Astrocyte (in vitro differentiated cells and primary cell): ENCODE results near the gene SH2D4B. TPM values are rescaled to one million over a fixed set of nuclear protein-coding genes. Genes with fewer than 3 reads are reported as not detected.

Experiments
- DNase-seq: peaks from one replicate; pipeline ENCODE4 v3.0.0-alpha.2; 2010; ENCODE audit warnings: low read depth
- FAIRE-seq: peaks from 2 replicates; lab custom pipeline; 2011; peaks lifted over from hg19 to GRCh38; lab: Jason Lieb, UNC
- H2AFZ ChIP-seq: 2 replicates; pipeline ENCODE4 v1.6.0; 2012; ENCODE audit warnings: low read depth, low read length, inconsistent platforms
- H3K27ac ChIP-seq: 2 replicates; pipeline ENCODE4 v1.5.1; 2011; ENCODE audit warnings: low read depth, low read length, inconsistent platforms
- H3K27me3 ChIP-seq: 2 replicates; pipeline ENCODE4 v1.6.0; 2011; ENCODE audit warnings: low read length, inconsistent platforms; ENCODE audit not compliant: insufficient read depth
- H3K36me3 ChIP-seq: 2 replicates; pipeline ENCODE4 v1.5.1; 2011; ENCODE audit warnings: low read length, inconsistent platforms; ENCODE audit not compliant: insufficient read depth
- H3K4me1 ChIP-seq: 2 replicates; pipeline ENCODE4 v1.5.1; 2011; ENCODE audit warnings: low read length, inconsistent platforms; ENCODE audit not compliant: insufficient read depth
- H3K4me2 ChIP-seq: 2 replicates; pipeline ENCODE4 v1.6.0; 2012; ENCODE audit warnings: low read length, inconsistent platforms
- H3K4me3 ChIP-seq: 2 replicates; pipeline ENCODE4 v1.5.1; 2011; ENCODE audit warnings: low read depth, mild to moderate bottlenecking, low read length, inconsistent platforms; ENCODE audit not compliant: insufficient read depth
- H3K79me2 ChIP-seq: 2 replicates; pipeline ENCODE4 v1.6.0; 2012; ENCODE audit warnings: mild to moderate bottlenecking, low read length, inconsistent platforms; ENCODE audit not compliant: insufficient read depth
- H3K9ac ChIP-seq: 2 replicates; pipeline ENCODE4 v1.6.0; 2012; ENCODE audit warnings: mild to moderate bottlenecking, low read length, inconsistent platforms
- H3K9me3 ChIP-seq: 2 replicates; pipeline ENCODE4 v1.5.1; 2012; ENCODE audit warnings: low read depth, mild to moderate bottlenecking, low read length, inconsistent platforms; ENCODE audit not compliant: insufficient read depth
- H4K20me1 ChIP-seq: 2 replicates; pipeline ENCODE4 v1.6.0; 2012; ENCODE audit warnings: low read length, inconsistent platforms; ENCODE audit not compliant: insufficient read depth
- H3K27ac Mint-ChIP-seq: one replicate; pipeline ENCODE4 v1.8.0; 2021; ENCODE audit warnings: mild to moderate bottlenecking, mixed read lengths; ENCODE audit not compliant: unreplicated experiment
- H3K27me3 Mint-ChIP-seq: one replicate; pipeline ENCODE4 v1.8.0; 2021; ENCODE audit warnings: low read depth, mixed read lengths; ENCODE audit not compliant: unreplicated experiment
- H3K36me3 Mint-ChIP-seq: one replicate; pipeline ENCODE4 v1.8.0; 2021; ENCODE audit warnings: low read depth, mixed read lengths; ENCODE audit not compliant: unreplicated experiment
- H3K4me1 Mint-ChIP-seq: one replicate; pipeline ENCODE4 v1.8.0; 2021; ENCODE audit warnings: low read depth, mixed read lengths; ENCODE audit not compliant: unreplicated experiment
- H3K4me3 Mint-ChIP-seq: one replicate; pipeline ENCODE4 v1.8.0; 2021; ENCODE audit warnings: mild to moderate bottlenecking, moderate library complexity, mixed read lengths; ENCODE audit not compliant: unreplicated experiment
- H3K9me3 Mint-ChIP-seq: one replicate; pipeline ENCODE4 v1.8.0; 2021; ENCODE audit warnings: mild to moderate bottlenecking, mixed read lengths; ENCODE audit not compliant: unreplicated experiment
- EZH2 ChIP-seq: IDR thresholded peaks from 2 replicates; pipeline ENCODE4 v1.6.1; 2012; ENCODE audit warnings: mild to moderate bottlenecking, low read length, inconsistent platforms; ENCODE audit not compliant: insufficient read depth
- total RNA-seq: library from RNA; stranded (reverse); gene quantifications from 2 replicates; pipeline ENCODE4 v1.2.1, GENCODE V29; 2021
- TF ChIP-seq, protein P1 (sequence below): IDR thresholded peaks from 2 replicates; pipeline ENCODE4 v1.5.1; 2011; ENCODE audit warnings: low read depth, mild to moderate bottlenecking, inconsistent platforms, low read length, moderate library complexity; ENCODE audit not compliant: insufficient read depth

The SH2D4B gene
- total RNA-seq, 1 donor from 2014 or later = 0.07 TPM

DNA sequence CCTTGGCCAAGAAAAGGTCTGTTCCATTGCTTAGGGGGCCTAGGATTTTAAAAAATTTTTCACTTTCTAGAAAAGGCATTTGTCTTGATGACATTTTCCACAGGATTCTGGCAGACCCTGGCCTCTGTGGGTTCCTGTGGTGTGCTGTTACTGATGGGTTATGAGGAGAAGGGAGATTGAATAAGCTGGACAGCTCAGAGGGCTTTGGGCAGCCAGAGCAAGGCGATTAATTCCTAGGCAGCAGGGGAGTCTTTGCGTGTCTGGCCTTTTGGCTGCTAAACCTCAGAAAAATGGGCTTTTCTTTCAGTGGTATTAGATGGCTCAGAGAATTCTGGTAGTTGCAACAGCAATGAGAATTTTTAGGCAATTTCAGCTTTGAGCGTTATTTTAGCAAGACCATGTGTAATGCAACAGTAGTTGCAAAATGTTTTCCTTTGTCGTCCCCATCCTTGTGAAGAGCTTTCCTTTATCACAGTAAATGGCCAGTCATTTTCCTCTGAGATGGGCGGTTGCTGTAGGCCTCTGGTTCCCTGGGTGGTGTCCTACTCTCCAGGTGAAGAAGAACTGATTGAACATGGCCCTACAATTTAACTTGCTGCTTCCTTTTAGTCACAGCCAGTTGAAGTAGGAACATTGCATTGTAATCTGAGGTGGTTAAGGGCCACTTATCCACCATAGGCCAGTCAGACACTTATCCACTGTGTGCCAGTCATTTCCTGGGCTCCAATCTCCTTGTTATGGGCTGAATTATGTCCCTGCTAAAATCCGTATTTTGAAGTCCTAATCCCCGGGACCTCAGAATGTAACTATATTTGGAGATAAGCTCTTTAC is 43.2 kb downstream of the SH2D4B start:
- Histone ChIP-seq H4K20me1 (no peaks in the 10 kb centered on the region), H3K79me2 (no peaks in the 10 kb centered on the region), H3K9ac (no peak overlapping the region), H3K27me3 (no peaks in the 10 kb centered on the region), H3K27ac (no peak overlapping the region), H3K4me3 (no peak overlapping the region), H3K9me3 (no peaks in the 10 kb centered on the region), H3K36me3 (no peaks in the 10 kb centered on the region), H3K4me1 (no peaks in the 10 kb centered on the region), H2AFZ (no peak overlapping the region), H3K4me2 (no peak overlapping the region)
- Mint-ChIP-seq H3K36me3 (no peaks in the 10 kb centered on the region), H3K27me3 (peaks cover 28% of the 10 kb centered on the region), H3K27ac (no peak overlapping the region), H3K4me1 (no peaks in the 10 kb centered on the region), H3K9me3 (no peaks in the 10 kb centered on the region), H3K4me3 (no peak overlapping the region)
- TF ChIP-seq EZH2 = no peak
- DNase-seq (no peak), FAIRE-seq (no peak)

DNA sequence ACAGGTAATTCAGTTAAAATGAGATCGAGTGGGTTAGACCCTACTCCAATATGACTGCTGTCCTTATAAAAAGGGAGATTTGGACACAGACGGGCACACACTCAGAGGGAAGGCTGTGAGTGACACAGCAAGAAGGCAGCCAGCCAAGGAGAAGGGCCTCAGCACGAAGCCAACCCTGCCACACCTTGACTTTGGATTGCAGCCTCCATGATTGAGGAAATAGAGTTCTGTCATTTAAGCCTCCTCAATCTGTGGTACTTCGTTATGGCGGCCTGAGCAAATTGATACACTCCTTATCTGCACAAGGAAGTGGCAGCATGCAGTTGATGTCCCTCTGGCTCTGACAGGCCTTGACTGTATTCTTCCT is 43.8 kb downstream of the SH2D4B start:
- Histone ChIP-seq H3K27me3 (no peaks in the 10 kb centered on the region), H3K4me2 (no peak overlapping the region), H3K4me1 (no peaks in the 10 kb centered on the region), H4K20me1 (no peaks in the 10 kb centered on the region), H3K4me3 (no peak overlapping the region), H3K27ac (no peak overlapping the region), H3K9ac (no peak overlapping the region), H3K9me3 (no peaks in the 10 kb centered on the region), H3K36me3 (no peaks in the 10 kb centered on the region), H3K79me2 (no peaks in the 10 kb centered on the region), H2AFZ (no peak overlapping the region)
- Mint-ChIP-seq H3K36me3 (no peaks in the 10 kb centered on the region), H3K4me3 (no peak overlapping the region), H3K9me3 (no peaks in the 10 kb centered on the region), H3K4me1 (no peaks in the 10 kb centered on the region), H3K27ac (no peak overlapping the region), H3K27me3 (peaks cover 28% of the 10 kb centered on the region)
- DNase-seq (no peak), FAIRE-seq (no peak)
- TF ChIP-seq EZH2 = no peak
- TF ChIP-seq, protein P1, sequence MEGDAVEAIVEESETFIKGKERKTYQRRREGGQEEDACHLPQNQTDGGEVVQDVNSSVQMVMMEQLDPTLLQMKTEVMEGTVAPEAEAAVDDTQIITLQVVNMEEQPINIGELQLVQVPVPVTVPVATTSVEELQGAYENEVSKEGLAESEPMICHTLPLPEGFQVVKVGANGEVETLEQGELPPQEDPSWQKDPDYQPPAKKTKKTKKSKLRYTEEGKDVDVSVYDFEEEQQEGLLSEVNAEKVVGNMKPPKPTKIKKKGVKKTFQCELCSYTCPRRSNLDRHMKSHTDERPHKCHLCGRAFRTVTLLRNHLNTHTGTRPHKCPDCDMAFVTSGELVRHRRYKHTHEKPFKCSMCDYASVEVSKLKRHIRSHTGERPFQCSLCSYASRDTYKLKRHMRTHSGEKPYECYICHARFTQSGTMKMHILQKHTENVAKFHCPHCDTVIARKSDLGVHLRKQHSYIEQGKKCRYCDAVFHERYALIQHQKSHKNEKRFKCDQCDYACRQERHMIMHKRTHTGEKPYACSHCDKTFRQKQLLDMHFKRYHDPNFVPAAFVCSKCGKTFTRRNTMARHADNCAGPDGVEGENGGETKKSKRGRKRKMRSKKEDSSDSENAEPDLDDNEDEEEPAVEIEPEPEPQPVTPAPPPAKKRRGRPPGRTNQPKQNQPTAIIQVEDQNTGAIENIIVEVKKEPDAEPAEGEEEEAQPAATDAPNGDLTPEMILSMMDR = no peak

DNA sequence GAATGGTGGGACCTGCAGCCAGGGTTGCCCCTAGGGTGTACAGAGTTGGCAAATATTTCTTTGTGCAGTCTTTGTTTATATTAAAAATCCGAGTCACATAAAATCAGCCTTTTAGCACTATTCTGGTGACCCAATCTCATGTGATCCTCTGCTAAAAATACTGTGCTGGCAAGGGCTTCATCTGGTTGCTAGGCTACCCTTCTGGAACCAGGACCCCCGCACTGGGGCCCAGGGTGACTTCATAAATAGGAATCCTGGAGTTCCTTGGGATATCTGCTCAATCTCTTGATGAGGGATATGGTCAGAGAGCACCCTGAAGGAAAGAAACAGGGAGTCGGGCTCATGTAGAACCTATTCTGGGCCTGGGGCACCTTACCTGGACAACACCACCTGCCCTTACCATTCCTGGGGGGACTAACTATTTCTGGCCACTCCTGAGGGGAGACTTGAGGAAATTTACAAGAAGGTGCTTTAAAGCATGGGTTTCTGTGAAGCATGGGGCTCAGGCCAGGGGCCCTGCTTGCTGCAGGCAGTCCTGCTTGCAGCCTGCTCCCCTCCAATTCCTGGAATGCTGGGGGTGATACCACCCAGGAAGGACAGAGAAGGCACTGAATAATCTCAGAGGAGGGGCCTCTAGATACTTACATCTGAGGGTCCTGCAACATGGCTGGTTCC is 44.7 kb downstream of the SH2D4B start:
- no peaks in the 10 kb centered on the region for H3K4me1 ChIP-seq
- H3K9me3 Mint-ChIP-seq = no peaks in the 10 kb centered on the region
- TF ChIP-seq, protein P1 = no peak
- TF ChIP-seq EZH2 = no peak
- H3K9ac ChIP-seq = no peak overlapping the region
- H3K36me3 ChIP-seq = no peaks in the 10 kb centered on the region
- no peak overlapping the region for H3K4me3 Mint-ChIP-seq
- H3K27ac ChIP-seq = no peak overlapping the region
- H3K9me3 ChIP-seq = no peaks in the 10 kb centered on the region
- DNase-seq (no peak), FAIRE-seq (no peak)
- no peak overlapping the region for H2AFZ ChIP-seq
- no peaks in the 10 kb centered on the region for H3K4me1 Mint-ChIP-seq
- H4K20me1 ChIP-seq = no peaks in the 10 kb centered on the region
- H3K36me3 Mint-ChIP-seq = no peaks in the 10 kb centered on the region
- H3K27me3 Mint-ChIP-seq = peaks cover 28% of the 10 kb centered on the region
- H3K27me3 ChIP-seq = no peaks in the 10 kb centered on the region
- H3K27ac Mint-ChIP-seq = no peak overlapping the region
- no peak overlapping the region for H3K4me3 ChIP-seq
- H3K79me2 ChIP-seq = no peaks in the 10 kb centered on the region
- no peak overlapping the region for H3K4me2 ChIP-seq
